Panc1 (cell line): ENCODE data around the gene PTTG1IP. TPM values are rescaled to one million over a fixed set of nuclear protein-coding genes. Genes with fewer than 3 reads are reported as not detected.
"Not testable (repeated sequence)": the region's sequence is repeated elsewhere in the genome, so short reads cannot be mapped to it uniquely, and the experiment has no call there.

ENCODE experiments used
- ATAC-seq: fragments of 200-7000 bp; cut with Tn5 transposase; 2 replicates; pipeline ENCODE4 v1.9.1; 2020; ENCODE audit warnings: mild to moderate bottlenecking, moderate library complexity
- BruUV-seq: library from RNA; stranded (reverse); fragments of 400-500 nt; replicated peaks from 2 replicates; lab custom pipeline; 2021; lab: Mats Ljungman, UMichigan
- CTCF ChIA-PET: fragments of 300-600 bp; sonication (Branson Sonifier 250); formaldehyde crosslinking; loops from one replicate; lab custom pipeline; 2022; ENCODE audit warnings: antibody characterized with exemption; lab: Charles Lee
- POLR2A ChIA-PET: fragments of 300-600 bp; sonication (Branson Sonifier 250); formaldehyde crosslinking; loops from one replicate; lab custom pipeline; 2022; ENCODE audit warnings: antibody characterized with exemption; lab: Charles Lee
- DNase-seq: peaks from one replicate; pipeline ENCODE4 v3.0.0-alpha.2; 2010; ENCODE audit warnings: low read depth, low spot score
- H3K27ac ChIP-seq: 2 replicates; pipeline ENCODE4 v1.5.1; 2011; ENCODE audit warnings: mild to moderate bottlenecking, low read length, inconsistent platforms
- H3K27me3 ChIP-seq: fragments of 200-500 bp; sonication (Bioruptor generic); 2 replicates; pipeline ENCODE4 v1.6.0; 2014; ENCODE audit warnings: low read length, inconsistent platforms; ENCODE audit not compliant: control insufficient read depth, insufficient read depth
- H3K36me3 ChIP-seq: fragments of 200-500 bp; sonication (Bioruptor generic); 2 replicates; pipeline ENCODE4 v1.5.1; 2014; ENCODE audit warnings: inconsistent platforms, mild to moderate bottlenecking, low read length, moderate library complexity; ENCODE audit not compliant: control insufficient read depth, insufficient read depth
- H3K4me1 ChIP-seq: 2 replicates; pipeline ENCODE4 v1.5.1; 2011; ENCODE audit warnings: inconsistent platforms, mild to moderate bottlenecking, low read length, moderate library complexity; ENCODE audit not compliant: control insufficient read depth, insufficient read depth
- H3K4me3 ChIP-seq, 2 experiments: 2 replicates each; pipeline ENCODE4 v1.5.1; 2011 to 2012; ENCODE audit warnings: low read depth in 2 of 2, low read length in 2 of 2, mild to moderate bottlenecking in 2 of 2, inconsistent platforms in 1 of 2, moderate library complexity in 1 of 2
- H3K9me3 ChIP-seq: fragments of 200-500 bp; sonication (Bioruptor generic); 2 replicates; pipeline ENCODE4 v1.5.1; 2014; ENCODE audit warnings: low read depth, mild to moderate bottlenecking, inconsistent platforms, low read length, moderate library complexity; ENCODE audit not compliant: control insufficient read depth, insufficient read depth
- CTCF ChIP-seq: fragments of 450-650 bp; IDR thresholded peaks from 2 replicates; pipeline ENCODE4 v1.5.1; 2017; ENCODE audit warnings: mild to moderate bottlenecking
- POLR2AphosphoS5 ChIP-seq: IDR thresholded peaks from 2 replicates; pipeline ENCODE4 v1.6.1; 2012; ENCODE audit warnings: mild to moderate bottlenecking, low read depth, low read length, moderate library complexity
- REST ChIP-seq, 2 experiments: IDR thresholded peaks; 2 replicates each; pipeline ENCODE4 v1.6.1; 2011 to 2012; ENCODE audit warnings: low read depth in 2 of 2, control low read depth in 1 of 2, low read length in 1 of 2, mild to moderate bottlenecking in 1 of 2, moderate library complexity in 1 of 2; ENCODE audit not compliant: insufficient read depth in 1 of 2
- SIN3A ChIP-seq: IDR thresholded peaks from 2 replicates; pipeline ENCODE4 v1.6.1; 2012; ENCODE audit warnings: low read depth, mild to moderate bottlenecking, low read length, moderate library complexity, borderline replicate concordance; ENCODE audit not compliant: insufficient read depth
- TCF7L2 ChIP-seq: IDR thresholded peaks from 2 replicates; pipeline ENCODE4 v1.6.1; 2011; ENCODE audit warnings: mild to moderate bottlenecking, low read depth, low read length, inconsistent platforms
- in situ Hi-C: cut with HindIII; loops from 2 replicates; pipeline ENCODE4 v1.10.0; 2016; ENCODE audit warnings: low sequenced_read_pairs, low pct_unique_long_range_greater_than_20kb
- intact Hi-C: fragments of 100-400 bp; cut with micrococcal nuclease; formaldehyde crosslinking; loops from one replicate; pipeline ENCODE4 v1.10.0; 2022; ENCODE audit not compliant: unreplicated experiment
- total RNA-seq: library from RNA; stranded (reverse); gene quantifications from one replicate; pipeline ENCODE4 v1.2.1, GENCODE V29; 2021; ENCODE audit not compliant: unreplicated experiment

Gene PTTG1IP
- total RNA-seq, 1 experiment from 2014 or later: 226 TPM

- in situ Hi-C loops: no loop called here
- DNase-seq: no peak
- Histone ChIP-seq H3K9me3 (no peaks in the 10 kb centered on the region), H3K27me3 (no peaks in the 10 kb centered on the region), H3K4me3 (no peak overlapping the region), H3K4me1 (peaks cover 39% of the 10 kb centered on the region), H3K27ac (peak overlapping the region; percentile 78), H3K36me3 (no peaks in the 10 kb centered on the region)
- intact Hi-C loops: no loop called here
- TF ChIP-seq SIN3A (no peak), POLR2AphosphoS5 (no peak), CTCF (no peak), TCF7L2 (no peak), REST (IDR thresholded peaks at IDR 0.05; ENCODE audit: insufficient read depth in 1 of 2, low read depth in 2 of 2, low read length in 1 of 2) (no peak)
- BruUV-seq: no TSS peak
- CTCF ChIA-PET: no interaction called here
- POLR2A ChIA-PET: interaction anchor here (0.5 to 0.9 kb wide), 2 partner anchors 14 to 18 kb away, joined by 8 to 15 read pairs; no protein-coding TSS in a partner anchor
- ATAC-seq: no peak
Measured at GRCh38 chr21:44913425-44914175, 40.1 kb upstream of the PTTG1IP start.

GRCh38 chr21:44912506-44913412 lies 39.3 kb upstream of the PTTG1IP start:
- DNase-seq, H3K4me3 ChIP-seq, H3K27me3 ChIP-seq, intact Hi-C loops, CTCF ChIA-PET, H3K9me3 ChIP-seq, H3K36me3 ChIP-seq, ATAC-seq, in situ Hi-C loops, BruUV-seq: not testable (repeated sequence)
- Histone ChIP-seq H3K27ac (peak overlapping the region; percentile 70), H3K4me1 (peaks cover 39% of the 10 kb centered on the region)
- POLR2A ChIA-PET: interaction anchor here (0.5 to 0.9 kb wide), 3 partner anchors 15 to 114 kb away, joined by 3 to 15 read pairs (median 8); no protein-coding TSS in a partner anchor
